Mononuclear cell (primary cell): Measurements from ENCODE around the gene ZBTB7B. TPM values are rescaled to one million over a fixed set of nuclear protein-coding genes. Genes with fewer than 3 reads are reported as not detected.

Experiments
- H3K27me3 ChIP-seq: 2 replicates; pipeline ENCODE4 v1.6.0; 2011; ENCODE audit warnings: low read length, control low read depth; ENCODE audit not compliant: insufficient read depth
- H3K4me1 ChIP-seq: 2 replicates; pipeline ENCODE4 v1.5.1; 2011; ENCODE audit warnings: mild to moderate bottlenecking, low read length, control low read depth; ENCODE audit not compliant: insufficient read depth
- H3K4me3 ChIP-seq: 2 replicates; pipeline ENCODE4 v1.5.1; 2011; ENCODE audit warnings: mild to moderate bottlenecking, low read length, moderate library complexity
- H3K9me3 ChIP-seq: 2 replicates; pipeline ENCODE4 v1.5.1; 2011; ENCODE audit warnings: low read depth, mild to moderate bottlenecking, control low read depth, low read length
- total RNA-seq: library from RNA; depleted of rRNA; stranded (reverse); fragments of >200 nt; gene quantifications from one replicate; pipeline ENCODE4 v1.2.3, GENCODE V29; 2012

Gene ZBTB7B
- total RNA-seq, 1 donor: 39.6 TPM

GRCh38 chr1:155022927-155023236 lies 20.3 kb downstream of the ZBTB7B start:
- Histone ChIP-seq H3K4me3 (no peak overlapping the region), H3K9me3 (no peaks in the 10 kb centered on the region), H3K27me3 (no peaks in the 10 kb centered on the region), H3K4me1 (peaks cover 3% of the 10 kb centered on the region)

- Histone ChIP-seq H3K27me3 (no peaks in the 10 kb centered on the region), H3K4me1 (peaks cover 6% of the 10 kb centered on the region), H3K4me3 (no peak overlapping the region), H3K9me3 (no peaks in the 10 kb centered on the region)
These were observed 21.0 kb downstream of the ZBTB7B start for GRCh38 chr1:155023627-155024026.

- Histone ChIP-seq H3K27me3 (no peaks in the 10 kb centered on the region), H3K9me3 (no peaks in the 10 kb centered on the region), H3K4me3 (no peak overlapping the region), H3K4me1 (peaks cover 11% of the 10 kb centered on the region)
These were observed 21.7 kb downstream of the ZBTB7B start for GRCh38 chr1:155024315-155024714.

GRCh38 chr1:155026154-155026553 lies 23.6 kb downstream of the ZBTB7B start:
- Histone ChIP-seq H3K27me3 (no peaks in the 10 kb centered on the region), H3K9me3 (no peaks in the 10 kb centered on the region), H3K4me3 (no peak overlapping the region), H3K4me1 (peaks cover 11% of the 10 kb centered on the region)

- no peaks in the 10 kb centered on the region for H3K9me3 ChIP-seq
- H3K4me1 ChIP-seq: peaks cover 11% of the 10 kb centered on the region
- H3K27me3 ChIP-seq: no peaks in the 10 kb centered on the region
- H3K4me3 ChIP-seq: no peak overlapping the region
These were observed 24.0 kb downstream of the ZBTB7B start for GRCh38 chr1:155026588-155026987.

GRCh38 chr1:155029513-155030242 lies 27.1 kb downstream of the ZBTB7B start:
- H3K27me3 ChIP-seq: no peaks in the 10 kb centered on the region
- H3K9me3 ChIP-seq: no peaks in the 10 kb centered on the region
- no peak overlapping the region for H3K4me3 ChIP-seq
- peaks cover 11% of the 10 kb centered on the region for H3K4me1 ChIP-seq

GRCh38 chr1:155030243-155030795 lies 27.7 kb downstream of the ZBTB7B start:
- Histone ChIP-seq H3K4me1 (peaks cover 11% of the 10 kb centered on the region), H3K27me3 (no peaks in the 10 kb centered on the region), H3K4me3 (no peak overlapping the region), H3K9me3 (no peaks in the 10 kb centered on the region)

GRCh38 chr1:155030899-155031298 lies 28.3 kb downstream of the ZBTB7B start:
- Histone ChIP-seq H3K4me3 (no peak overlapping the region), H3K4me1 (peaks cover 15% of the 10 kb centered on the region), H3K9me3 (no peaks in the 10 kb centered on the region), H3K27me3 (no peaks in the 10 kb centered on the region)

GRCh38 chr1:155032886-155033285 lies 30.3 kb downstream of the ZBTB7B start:
- no peak overlapping the region for H3K4me3 ChIP-seq
- H3K4me1 ChIP-seq: peaks cover 23% of the 10 kb centered on the region
- H3K9me3 ChIP-seq: no peaks in the 10 kb centered on the region
- H3K27me3 ChIP-seq: no peaks in the 10 kb centered on the region

GRCh38 chr1:155033524-155033923 lies 30.9 kb downstream of the ZBTB7B start, which contains the start of the genes DCST1 and DCST2:
Gene DCST1, plus strand, starts transcription at chr1:155033824. Its CDS starts 213 bp downstream, at chr1:155034037.
Gene DCST2, minus strand, starts transcription at chr1:155033781. Its CDS starts 80 bp downstream, at chr1:155033701.
- H3K9me3 ChIP-seq: no peaks in the 10 kb centered on the region
- no peak within 1 kb of the TSS for H3K4me3 ChIP-seq
- H3K4me1 ChIP-seq: peaks cover 20% of the 10 kb centered on the region
- H3K27me3 ChIP-seq: no peaks in the 10 kb centered on the region

GRCh38 chr1:155034318-155035208 lies 32.0 kb downstream of the ZBTB7B start:
- no peak overlapping the region for H3K4me3 ChIP-seq
- no peaks in the 10 kb centered on the region for H3K27me3 ChIP-seq
- no peaks in the 10 kb centered on the region for H3K9me3 ChIP-seq
- peaks cover 23% of the 10 kb centered on the region for H3K4me1 ChIP-seq

GRCh38 chr1:155035936-155036335 lies 33.3 kb downstream of the ZBTB7B start:
- Histone ChIP-seq H3K27me3 (no peaks in the 10 kb centered on the region), H3K9me3 (no peaks in the 10 kb centered on the region), H3K4me1 (peaks cover 23% of the 10 kb centered on the region), H3K4me3 (no peak overlapping the region)

- H3K27me3 ChIP-seq: no peaks in the 10 kb centered on the region
- no peak overlapping the region for H3K4me3 ChIP-seq
- no peaks in the 10 kb centered on the region for H3K9me3 ChIP-seq
- H3K4me1 ChIP-seq: peaks cover 23% of the 10 kb centered on the region
These were observed 34.4 kb downstream of the ZBTB7B start for GRCh38 chr1:155037043-155037442.

- Histone ChIP-seq H3K4me3 (no peak overlapping the region), H3K9me3 (no peaks in the 10 kb centered on the region), H3K27me3 (no peaks in the 10 kb centered on the region), H3K4me1 (peaks cover 23% of the 10 kb centered on the region)
These were observed 35.3 kb downstream of the ZBTB7B start for GRCh38 chr1:155037851-155038441.
